T47D (cell line): ENCODE data around the gene CHAT.

Experiments
- DNase-seq, 2 experiments: peaks; one replicate each; pipeline versions ENCODE4 v3.0.0 to v3.0.0-alpha.2; 2011 to 2012; ENCODE audit warnings: low read depth in 1 of 2, low spot score in 1 of 2
- JUND ChIP-seq: IDR thresholded peaks from 2 replicates; pipeline ENCODE4 v1.6.1; 2012; ENCODE audit warnings: low read depth
- in situ Hi-C: cut with HindIII; loops from 2 replicates; pipeline ENCODE4 v1.10.0; 2016; ENCODE audit warnings: low sequenced_read_pairs, low pct_unique_long_range_greater_than_20kb

Gene CHAT

GRCh38 chr10:49618821-49619220 lies 5.0 kb downstream of the CHAT start:
- DNase-seq = no peak
- in situ Hi-C loops = no loop called here
- no peak for TF ChIP-seq JUND

- no peak for DNase-seq
- in situ Hi-C loops = no loop called here
- TF ChIP-seq JUND = no peak
These were observed 5.8 kb downstream of the CHAT start for GRCh38 chr10:49619613-49620012.

- in situ Hi-C loops = no loop called here
- TF ChIP-seq JUND = no peak
These were observed 6.5 kb downstream of the CHAT start for GRCh38 chr10:49620286-49620810.

GRCh38 chr10:49620841-49621378 lies 7.1 kb downstream of the CHAT start:
- in situ Hi-C loops = no loop called here
- no peak for TF ChIP-seq JUND
- DNase-seq = no peak

More at GRCh38 chr10:49620286-49620810, 6.5 kb downstream of the CHAT start:
- DNase-seq = no peak

DNA sequence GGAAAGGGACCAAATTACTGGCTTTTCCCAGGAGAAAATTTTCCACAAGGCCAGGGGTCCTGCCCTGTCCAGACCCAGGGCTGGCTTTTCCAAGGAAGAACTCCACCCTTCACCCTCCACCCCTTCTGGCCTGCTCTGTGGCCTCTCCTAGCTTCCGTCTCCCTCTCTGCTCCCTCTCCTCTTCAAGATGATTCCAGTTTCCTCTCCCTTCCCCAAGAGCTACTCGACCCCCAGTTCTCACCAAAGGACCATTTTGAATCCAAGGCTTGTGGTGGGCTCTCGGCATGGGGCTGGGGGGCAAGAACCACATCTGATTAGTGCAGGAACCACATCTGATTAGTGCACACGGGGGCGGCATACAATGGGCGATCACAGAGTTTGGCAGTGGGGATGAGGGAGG lies 7.7 kb downstream of the CHAT start:
- in situ Hi-C loops = no loop called here
- no peak for DNase-seq

DNA sequence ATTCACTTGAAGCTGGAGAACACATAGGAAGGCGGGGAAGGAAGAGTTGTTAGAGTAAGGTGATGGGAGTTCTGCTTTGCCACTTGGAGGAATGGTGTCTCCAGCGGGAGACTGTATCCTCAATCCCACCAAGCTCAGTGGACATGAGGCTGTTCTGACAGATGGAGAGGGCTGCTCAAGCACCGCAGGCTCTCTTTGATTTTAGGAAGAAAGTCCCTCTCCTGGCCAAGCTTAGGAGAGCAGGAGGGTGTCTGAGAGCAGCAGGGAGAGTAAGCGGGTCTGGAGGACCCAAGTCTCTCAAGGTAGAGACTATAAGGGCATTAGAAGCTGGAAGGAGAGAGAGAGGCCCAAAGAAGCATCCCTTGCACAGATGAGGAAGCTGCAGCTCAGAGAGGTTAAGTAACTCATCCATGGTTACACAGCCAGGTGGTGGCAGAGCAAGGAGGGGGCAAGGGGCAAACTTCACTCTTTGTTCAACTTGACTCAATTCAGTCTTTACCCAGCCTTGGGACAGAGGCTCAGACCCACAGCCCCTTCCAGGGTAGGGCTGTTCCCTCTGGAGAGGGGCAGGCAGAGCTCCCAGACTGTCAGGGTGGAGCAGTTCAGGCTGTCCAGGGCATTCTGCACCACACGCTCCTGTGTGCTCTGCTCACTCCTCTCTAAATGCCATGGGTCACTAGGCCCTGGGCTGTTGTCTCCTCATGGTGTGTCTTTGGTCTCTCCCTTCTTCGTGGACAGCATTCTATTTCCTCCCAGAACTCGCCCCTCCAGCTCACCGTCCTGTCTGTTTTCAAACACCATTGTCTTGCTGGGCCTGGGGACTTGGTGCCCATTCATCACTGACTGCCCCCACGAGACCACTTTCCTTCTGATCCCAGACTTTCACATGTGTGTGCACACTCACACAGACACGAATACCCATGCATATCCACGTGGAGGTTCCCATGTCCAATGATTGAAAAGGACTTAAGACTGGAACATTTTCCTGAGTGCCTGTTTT lies 8.9 kb downstream of the CHAT start:
- in situ Hi-C loops = no loop called here
- TF ChIP-seq JUND = no peak
- no peak for DNase-seq

More for the DNA sequence above, 7.7 kb downstream of the CHAT start:
- TF ChIP-seq JUND = no peak

DNA sequence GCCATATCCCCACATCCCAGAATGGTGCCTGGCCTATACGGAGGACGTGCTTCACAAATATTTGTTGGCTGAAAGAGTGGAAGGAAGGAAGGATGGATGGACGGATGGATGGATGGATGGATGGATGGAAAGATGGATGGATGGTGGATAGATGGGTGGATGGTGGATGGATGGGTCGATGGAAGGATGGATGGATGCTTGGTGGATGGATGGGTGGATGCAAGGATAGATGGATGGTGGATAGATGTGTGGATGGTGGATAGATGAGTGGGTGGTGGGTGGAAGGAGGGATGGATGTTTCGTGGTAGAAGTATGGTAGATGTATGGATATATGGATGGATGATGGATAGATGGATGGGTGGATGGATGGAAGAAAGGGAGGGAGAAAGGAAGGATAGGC lies 10.8 kb downstream of the CHAT start:
- in situ Hi-C loops = no loop called here
- TF ChIP-seq JUND = no peak
- DNase-seq = no peak

- DNase-seq = no peak
- in situ Hi-C loops = no loop called here
- TF ChIP-seq JUND = no peak
These were observed 11.6 kb downstream of the CHAT start for GRCh38 chr10:49625411-49625810.

DNA sequence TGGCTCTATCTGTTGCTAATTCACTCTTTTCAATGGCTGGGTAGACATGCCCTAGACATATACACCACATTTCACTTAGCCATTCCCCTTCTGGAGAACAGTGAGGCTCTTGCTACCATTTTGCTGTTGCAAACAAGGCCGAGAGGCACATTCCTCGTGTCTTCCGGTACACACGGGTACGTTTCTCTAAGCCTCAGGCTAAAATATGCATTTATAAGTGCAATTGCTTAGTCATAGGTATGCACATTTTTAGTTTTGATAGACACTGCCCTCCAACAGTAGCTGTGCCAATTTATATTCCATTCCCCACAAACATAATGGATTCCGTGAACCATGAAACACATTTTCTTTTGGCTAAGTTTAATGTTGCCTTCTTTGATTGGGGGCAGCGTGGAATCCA lies 13.2 kb downstream of the CHAT start:
- in situ Hi-C loops = no loop called here
- TF ChIP-seq JUND = no peak
- DNase-seq = no peak

GRCh38 chr10:49627644-49628247 lies 13.9 kb downstream of the CHAT start:
- TF ChIP-seq JUND = no peak
- in situ Hi-C loops = no loop called here
- DNase-seq = no peak

DNA sequence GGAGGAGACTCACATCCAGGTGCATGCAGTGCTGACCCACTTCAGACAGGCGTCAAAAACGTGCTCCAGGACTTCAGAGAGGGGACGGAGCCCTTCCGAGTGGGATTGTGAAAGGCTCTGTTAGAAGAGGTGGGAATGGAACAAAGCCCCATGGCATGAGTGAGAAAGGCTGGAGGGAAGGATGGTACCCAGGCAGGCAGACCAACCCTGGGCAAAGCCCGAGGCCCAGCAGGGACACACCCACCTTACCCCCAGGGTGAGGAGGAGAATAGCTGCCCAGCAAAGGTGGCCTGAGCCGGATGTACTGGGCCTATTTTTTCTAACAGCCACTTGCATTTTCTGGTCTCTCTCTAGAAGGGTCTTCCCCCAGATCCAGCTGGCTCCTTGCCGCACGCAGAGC lies 14.8 kb downstream of the CHAT start:
- TF ChIP-seq JUND = no peak
- DNase-seq = no peak
- in situ Hi-C loops = no loop called here

GRCh38 chr10:49629431-49629881 lies 15.6 kb downstream of the CHAT start:
- no peak for DNase-seq
- in situ Hi-C loops = no loop called here
- TF ChIP-seq JUND = no peak

GRCh38 chr10:49631975-49632374 lies 18.1 kb downstream of the CHAT start:
- in situ Hi-C loops = no loop called here
- DNase-seq = no peak
- TF ChIP-seq JUND = no peak
